Measurements from ENCODE around the gene PPP2CA. TPM values are rescaled to one million over a fixed set of nuclear protein-coding genes. Genes with fewer than 3 reads are reported as not detected.

The PPP2CA gene
- total and polyA plus RNA-seq, 9 of the 15 experiments (the other 6 are each of a cell fraction or from before 2014, with no cell fraction given), result 23.0 to 257 (median 109) TPM

DNA sequence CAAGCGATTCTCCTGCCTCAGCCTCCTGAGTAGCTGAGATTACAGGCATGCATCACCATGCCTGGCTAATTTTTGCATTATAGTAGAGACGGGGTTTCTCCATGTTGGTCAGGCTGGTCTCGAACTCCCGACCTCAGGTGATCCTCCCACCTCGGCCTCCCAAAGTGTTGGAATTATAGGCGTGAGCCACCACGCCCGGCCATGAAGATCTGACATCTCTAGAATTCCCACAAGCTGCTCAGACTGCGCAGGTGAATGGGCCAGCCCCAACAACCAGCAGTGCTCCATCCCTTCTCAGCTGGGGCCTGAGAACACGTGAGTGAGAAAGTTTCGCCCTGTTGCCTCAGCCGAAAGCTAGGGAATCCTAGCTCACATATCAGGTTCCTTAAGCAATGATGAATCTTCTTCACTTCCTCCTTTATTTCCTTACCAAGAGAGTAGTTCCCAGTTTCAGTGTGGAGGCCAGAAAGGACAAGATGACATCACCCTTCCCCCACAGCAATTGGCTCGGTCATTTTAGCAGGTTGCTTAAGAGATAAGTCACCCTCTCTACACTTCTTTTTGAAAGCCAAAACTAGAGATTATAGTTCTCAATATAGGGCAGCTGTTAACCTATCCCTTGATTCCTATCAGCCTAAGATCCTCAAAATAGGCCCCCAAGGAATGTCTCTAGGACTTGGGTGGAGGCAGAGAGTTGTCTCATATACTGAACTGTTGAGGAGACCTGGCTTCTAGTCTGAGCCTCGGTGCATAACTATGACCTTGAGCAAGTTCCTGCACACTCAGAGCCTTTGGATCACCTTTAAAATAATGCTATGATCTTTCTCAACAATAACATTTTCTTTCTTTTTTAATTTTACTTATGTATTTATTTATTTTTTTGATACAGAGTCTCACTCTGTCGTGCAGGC is 23.9 kb upstream of the PPP2CA start (continued):
- TF ChIP-seq, protein P1, sequence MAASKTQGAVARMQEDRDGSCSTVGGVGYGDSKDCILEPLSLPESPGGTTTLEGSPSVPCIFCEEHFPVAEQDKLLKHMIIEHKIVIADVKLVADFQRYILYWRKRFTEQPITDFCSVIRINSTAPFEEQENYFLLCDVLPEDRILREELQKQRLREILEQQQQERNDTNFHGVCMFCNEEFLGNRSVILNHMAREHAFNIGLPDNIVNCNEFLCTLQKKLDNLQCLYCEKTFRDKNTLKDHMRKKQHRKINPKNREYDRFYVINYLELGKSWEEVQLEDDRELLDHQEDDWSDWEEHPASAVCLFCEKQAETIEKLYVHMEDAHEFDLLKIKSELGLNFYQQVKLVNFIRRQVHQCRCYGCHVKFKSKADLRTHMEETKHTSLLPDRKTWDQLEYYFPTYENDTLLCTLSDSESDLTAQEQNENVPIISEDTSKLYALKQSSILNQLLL (CRISPR knock-in tag; IDR thresholded peaks at IDR 0.05; ENCODE audit: borderline replicate concordance), result no peak
- TF ChIP-seq HCFC1 (IDR thresholded peaks at IDR 0.05; ENCODE audit: low read depth, low read length) (no peak), SMARCA4 (IDR thresholded peaks at IDR 0.05) (peak; percentile 83; the same call in 1 of the 2 replicates), HLTF (IDR thresholded peaks at IDR 0.05) (no peak), ZBTB1 (CRISPR knock-in tag; IDR thresholded peaks at IDR 0.05; ENCODE audit: borderline replicate concordance, low read depth) (no peak), TSC22D4 (tag; IDR thresholded peaks at IDR 0.05) (no peak), C11orf30 (IDR thresholded peaks at IDR 0.05; ENCODE audit: low read depth) (peak; percentile 12; the same call in 1 of the 2 replicates), KLF16 (IDR thresholded peaks at IDR 0.05) (no peak; the same call in 1 of the 2 replicates), POLR2A (conservative IDR thresholded peaks at IDR 0.05) (no peak), ZBTB7A (IDR thresholded peaks at IDR 0.05; ENCODE audit: borderline replicate concordance, control insufficient read depth, low read depth, low read length) (no peak), NBN (IDR thresholded peaks at IDR 0.05; ENCODE audit: low read depth) (peak; percentile 84), HEY1 (CRISPR knock-in tag; IDR thresholded peaks at IDR 0.05; ENCODE audit: borderline replicate concordance) (no peak), ZNF707 (CRISPR knock-in tag; conservative IDR thresholded peaks at IDR 0.05) (no peak), EGR1 (conservative IDR thresholded peaks at IDR 0.05) (no peak), NCOR1 (IDR thresholded peaks at IDR 0.05) (peak; percentile 42)
- TF ChIP-seq, protein P2, sequence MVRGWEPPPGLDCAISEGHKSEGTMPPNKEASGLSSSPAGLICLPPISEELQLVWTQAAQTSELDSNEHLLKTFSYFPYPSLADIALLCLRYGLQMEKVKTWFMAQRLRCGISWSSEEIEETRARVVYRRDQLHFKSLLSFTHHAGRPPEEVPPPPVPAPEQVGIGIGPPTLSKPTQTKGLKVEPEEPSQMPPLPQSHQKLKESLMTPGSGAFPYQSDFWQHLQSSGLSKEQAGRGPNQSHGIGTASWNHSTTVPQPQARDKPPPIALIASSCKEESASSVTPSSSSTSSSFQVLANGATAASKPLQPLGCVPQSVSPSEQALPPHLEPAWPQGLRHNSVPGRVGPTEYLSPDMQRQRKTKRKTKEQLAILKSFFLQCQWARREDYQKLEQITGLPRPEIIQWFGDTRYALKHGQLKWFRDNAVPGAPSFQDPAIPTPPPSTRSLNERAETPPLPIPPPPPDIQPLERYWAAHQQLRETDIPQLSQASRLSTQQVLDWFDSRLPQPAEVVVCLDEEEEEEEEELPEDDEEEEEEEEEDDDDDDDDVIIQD (CRISPR knock-in tag; IDR thresholded peaks at IDR 0.05), result no peak
- TF ChIP-seq, protein P3, sequence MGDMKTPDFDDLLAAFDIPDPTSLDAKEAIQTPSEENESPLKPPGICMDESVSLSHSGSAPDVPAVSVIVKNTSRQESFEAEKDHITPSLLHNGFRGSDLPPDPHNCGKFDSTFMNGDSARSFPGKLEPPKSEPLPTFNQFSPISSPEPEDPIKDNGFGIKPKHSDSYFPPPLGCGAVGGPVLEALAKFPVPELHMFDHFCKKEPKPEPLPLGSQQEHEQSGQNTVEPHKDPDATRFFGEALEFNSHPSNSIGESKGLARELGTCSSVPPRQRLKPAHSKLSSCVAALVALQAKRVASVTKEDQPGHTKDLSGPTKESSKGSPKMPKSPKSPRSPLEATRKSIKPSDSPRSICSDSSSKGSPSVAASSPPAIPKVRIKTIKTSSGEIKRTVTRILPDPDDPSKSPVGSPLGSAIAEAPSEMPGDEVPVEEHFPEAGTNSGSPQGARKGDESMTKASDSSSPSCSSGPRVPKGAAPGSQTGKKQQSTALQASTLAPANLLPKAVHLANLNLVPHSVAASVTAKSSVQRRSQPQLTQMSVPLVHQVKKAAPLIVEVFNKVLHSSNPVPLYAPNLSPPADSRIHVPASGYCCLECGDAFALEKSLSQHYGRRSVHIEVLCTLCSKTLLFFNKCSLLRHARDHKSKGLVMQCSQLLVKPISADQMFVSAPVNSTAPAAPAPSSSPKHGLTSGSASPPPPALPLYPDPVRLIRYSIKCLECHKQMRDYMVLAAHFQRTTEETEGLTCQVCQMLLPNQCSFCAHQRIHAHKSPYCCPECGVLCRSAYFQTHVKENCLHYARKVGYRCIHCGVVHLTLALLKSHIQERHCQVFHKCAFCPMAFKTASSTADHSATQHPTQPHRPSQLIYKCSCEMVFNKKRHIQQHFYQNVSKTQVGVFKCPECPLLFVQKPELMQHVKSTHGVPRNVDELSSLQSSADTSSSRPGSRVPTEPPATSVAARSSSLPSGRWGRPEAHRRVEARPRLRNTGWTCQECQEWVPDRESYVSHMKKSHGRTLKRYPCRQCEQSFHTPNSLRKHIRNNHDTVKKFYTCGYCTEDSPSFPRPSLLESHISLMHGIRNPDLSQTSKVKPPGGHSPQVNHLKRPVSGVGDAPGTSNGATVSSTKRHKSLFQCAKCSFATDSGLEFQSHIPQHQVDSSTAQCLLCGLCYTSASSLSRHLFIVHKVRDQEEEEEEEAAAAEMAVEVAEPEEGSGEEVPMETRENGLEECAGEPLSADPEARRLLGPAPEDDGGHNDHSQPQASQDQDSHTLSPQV (IDR thresholded peaks at IDR 0.05), result no peak
- TF ChIP-seq, protein P4, sequence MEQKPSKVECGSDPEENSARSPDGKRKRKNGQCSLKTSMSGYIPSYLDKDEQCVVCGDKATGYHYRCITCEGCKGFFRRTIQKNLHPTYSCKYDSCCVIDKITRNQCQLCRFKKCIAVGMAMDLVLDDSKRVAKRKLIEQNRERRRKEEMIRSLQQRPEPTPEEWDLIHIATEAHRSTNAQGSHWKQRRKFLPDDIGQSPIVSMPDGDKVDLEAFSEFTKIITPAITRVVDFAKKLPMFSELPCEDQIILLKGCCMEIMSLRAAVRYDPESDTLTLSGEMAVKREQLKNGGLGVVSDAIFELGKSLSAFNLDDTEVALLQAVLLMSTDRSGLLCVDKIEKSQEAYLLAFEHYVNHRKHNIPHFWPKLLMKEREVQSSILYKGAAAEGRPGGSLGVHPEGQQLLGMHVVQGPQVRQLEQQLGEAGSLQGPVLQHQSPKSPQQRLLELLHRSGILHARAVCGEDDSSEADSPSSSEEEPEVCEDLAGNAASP (IDR thresholded peaks at IDR 0.05), result no peak
- TF ChIP-seq, protein P5, sequence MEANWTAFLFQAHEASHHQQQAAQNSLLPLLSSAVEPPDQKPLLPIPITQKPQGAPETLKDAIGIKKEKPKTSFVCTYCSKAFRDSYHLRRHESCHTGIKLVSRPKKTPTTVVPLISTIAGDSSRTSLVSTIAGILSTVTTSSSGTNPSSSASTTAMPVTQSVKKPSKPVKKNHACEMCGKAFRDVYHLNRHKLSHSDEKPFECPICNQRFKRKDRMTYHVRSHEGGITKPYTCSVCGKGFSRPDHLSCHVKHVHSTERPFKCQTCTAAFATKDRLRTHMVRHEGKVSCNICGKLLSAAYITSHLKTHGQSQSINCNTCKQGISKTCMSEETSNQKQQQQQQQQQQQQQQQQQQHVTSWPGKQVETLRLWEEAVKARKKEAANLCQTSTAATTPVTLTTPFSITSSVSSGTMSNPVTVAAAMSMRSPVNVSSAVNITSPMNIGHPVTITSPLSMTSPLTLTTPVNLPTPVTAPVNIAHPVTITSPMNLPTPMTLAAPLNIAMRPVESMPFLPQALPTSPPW (CRISPR knock-in tag; IDR thresholded peaks at IDR 0.05), result peak; percentile 31; the same call in 1 of the 2 replicates

All from K562 (cell line).